Astrocyte (in vitro differentiated cells and primary cell): ENCODE data around the gene ACADSB. TPM values are rescaled to one million over a fixed set of nuclear protein-coding genes. Genes with fewer than 3 reads are reported as not detected.

Source experiments
- DNase-seq: peaks from one replicate; pipeline ENCODE4 v3.0.0-alpha.2; 2010; ENCODE audit warnings: low read depth
- FAIRE-seq: peaks from 2 replicates; lab custom pipeline; 2011; peaks lifted over from hg19 to GRCh38; lab: Jason Lieb, UNC
- H2AFZ ChIP-seq: 2 replicates; pipeline ENCODE4 v1.6.0; 2012; ENCODE audit warnings: low read depth, low read length, inconsistent platforms
- H3K27ac ChIP-seq: 2 replicates; pipeline ENCODE4 v1.5.1; 2011; ENCODE audit warnings: low read depth, low read length, inconsistent platforms
- H3K27me3 ChIP-seq: 2 replicates; pipeline ENCODE4 v1.6.0; 2011; ENCODE audit warnings: low read length, inconsistent platforms; ENCODE audit not compliant: insufficient read depth
- H3K36me3 ChIP-seq: 2 replicates; pipeline ENCODE4 v1.5.1; 2011; ENCODE audit warnings: low read length, inconsistent platforms; ENCODE audit not compliant: insufficient read depth
- H3K4me1 ChIP-seq: 2 replicates; pipeline ENCODE4 v1.5.1; 2011; ENCODE audit warnings: low read length, inconsistent platforms; ENCODE audit not compliant: insufficient read depth
- H3K4me2 ChIP-seq: 2 replicates; pipeline ENCODE4 v1.6.0; 2012; ENCODE audit warnings: low read length, inconsistent platforms
- H3K4me3 ChIP-seq: 2 replicates; pipeline ENCODE4 v1.5.1; 2011; ENCODE audit warnings: low read depth, mild to moderate bottlenecking, low read length, inconsistent platforms; ENCODE audit not compliant: insufficient read depth
- H3K79me2 ChIP-seq: 2 replicates; pipeline ENCODE4 v1.6.0; 2012; ENCODE audit warnings: mild to moderate bottlenecking, low read length, inconsistent platforms; ENCODE audit not compliant: insufficient read depth
- H3K9ac ChIP-seq: 2 replicates; pipeline ENCODE4 v1.6.0; 2012; ENCODE audit warnings: mild to moderate bottlenecking, low read length, inconsistent platforms
- H3K9me3 ChIP-seq: 2 replicates; pipeline ENCODE4 v1.5.1; 2012; ENCODE audit warnings: low read depth, mild to moderate bottlenecking, low read length, inconsistent platforms; ENCODE audit not compliant: insufficient read depth
- H4K20me1 ChIP-seq: 2 replicates; pipeline ENCODE4 v1.6.0; 2012; ENCODE audit warnings: low read length, inconsistent platforms; ENCODE audit not compliant: insufficient read depth
- H3K27ac Mint-ChIP-seq: one replicate; pipeline ENCODE4 v1.8.0; 2021; ENCODE audit warnings: mild to moderate bottlenecking, mixed read lengths; ENCODE audit not compliant: unreplicated experiment
- H3K27me3 Mint-ChIP-seq: one replicate; pipeline ENCODE4 v1.8.0; 2021; ENCODE audit warnings: low read depth, mixed read lengths; ENCODE audit not compliant: unreplicated experiment
- H3K36me3 Mint-ChIP-seq: one replicate; pipeline ENCODE4 v1.8.0; 2021; ENCODE audit warnings: low read depth, mixed read lengths; ENCODE audit not compliant: unreplicated experiment
- H3K4me1 Mint-ChIP-seq: one replicate; pipeline ENCODE4 v1.8.0; 2021; ENCODE audit warnings: low read depth, mixed read lengths; ENCODE audit not compliant: unreplicated experiment
- H3K4me3 Mint-ChIP-seq: one replicate; pipeline ENCODE4 v1.8.0; 2021; ENCODE audit warnings: mild to moderate bottlenecking, moderate library complexity, mixed read lengths; ENCODE audit not compliant: unreplicated experiment
- H3K9me3 Mint-ChIP-seq: one replicate; pipeline ENCODE4 v1.8.0; 2021; ENCODE audit warnings: mild to moderate bottlenecking, mixed read lengths; ENCODE audit not compliant: unreplicated experiment
- EZH2 ChIP-seq: IDR thresholded peaks from 2 replicates; pipeline ENCODE4 v1.6.1; 2012; ENCODE audit warnings: mild to moderate bottlenecking, low read length, inconsistent platforms; ENCODE audit not compliant: insufficient read depth
- total RNA-seq: library from RNA; stranded (reverse); gene quantifications from 2 replicates; pipeline ENCODE4 v1.2.1, GENCODE V29; 2021
- TF ChIP-seq, protein P1 (sequence below): IDR thresholded peaks from 2 replicates; pipeline ENCODE4 v1.5.1; 2011; ENCODE audit warnings: low read depth, mild to moderate bottlenecking, inconsistent platforms, low read length, moderate library complexity; ENCODE audit not compliant: insufficient read depth

ACADSB gene
- total RNA-seq, 1 donor from 2014 or later = 10.0 TPM

DNA sequence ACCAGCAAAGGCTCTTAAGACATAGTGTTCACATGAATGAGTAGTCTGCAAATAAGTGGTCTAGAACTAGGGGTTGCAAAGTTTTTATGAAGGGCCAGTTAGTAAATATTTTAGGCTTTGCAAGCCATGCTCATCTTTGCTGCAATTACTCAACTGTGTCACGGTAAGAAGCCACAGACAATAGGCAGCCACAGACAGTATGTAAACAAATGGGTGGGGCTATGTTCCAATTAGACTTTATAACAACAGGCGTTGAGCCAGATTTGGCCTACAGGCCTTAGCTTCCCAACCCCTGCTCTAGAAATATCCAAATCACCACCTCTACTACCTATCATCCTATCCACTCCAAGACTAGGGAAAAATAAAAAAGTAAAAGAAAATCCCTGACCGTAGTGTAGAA, 9.5 kb upstream of the ACADSB start:
- no peaks in the 10 kb centered on the region for H3K9me3 Mint-ChIP-seq
- Histone ChIP-seq H3K4me1 (no peaks in the 10 kb centered on the region), H3K79me2 (peaks cover 52% of the 10 kb centered on the region), H3K27me3 (no peaks in the 10 kb centered on the region), H2AFZ (no peak overlapping the region), H3K4me2 (no peak overlapping the region), H3K36me3 (peaks cover 2% of the 10 kb centered on the region), H3K9me3 (no peaks in the 10 kb centered on the region), H4K20me1 (peaks cover 42% of the 10 kb centered on the region), H3K27ac (no peak overlapping the region), H3K9ac (no peak overlapping the region), H3K4me3 (no peak overlapping the region)
- H3K4me3 Mint-ChIP-seq = no peak overlapping the region
- DNase-seq (no peak), FAIRE-seq (no peak)
- no peaks in the 10 kb centered on the region for H3K4me1 Mint-ChIP-seq
- H3K27ac Mint-ChIP-seq = no peak overlapping the region
- H3K36me3 Mint-ChIP-seq = peaks cover 4% of the 10 kb centered on the region
- H3K27me3 Mint-ChIP-seq = no peaks in the 10 kb centered on the region
- TF ChIP-seq, protein P1, sequence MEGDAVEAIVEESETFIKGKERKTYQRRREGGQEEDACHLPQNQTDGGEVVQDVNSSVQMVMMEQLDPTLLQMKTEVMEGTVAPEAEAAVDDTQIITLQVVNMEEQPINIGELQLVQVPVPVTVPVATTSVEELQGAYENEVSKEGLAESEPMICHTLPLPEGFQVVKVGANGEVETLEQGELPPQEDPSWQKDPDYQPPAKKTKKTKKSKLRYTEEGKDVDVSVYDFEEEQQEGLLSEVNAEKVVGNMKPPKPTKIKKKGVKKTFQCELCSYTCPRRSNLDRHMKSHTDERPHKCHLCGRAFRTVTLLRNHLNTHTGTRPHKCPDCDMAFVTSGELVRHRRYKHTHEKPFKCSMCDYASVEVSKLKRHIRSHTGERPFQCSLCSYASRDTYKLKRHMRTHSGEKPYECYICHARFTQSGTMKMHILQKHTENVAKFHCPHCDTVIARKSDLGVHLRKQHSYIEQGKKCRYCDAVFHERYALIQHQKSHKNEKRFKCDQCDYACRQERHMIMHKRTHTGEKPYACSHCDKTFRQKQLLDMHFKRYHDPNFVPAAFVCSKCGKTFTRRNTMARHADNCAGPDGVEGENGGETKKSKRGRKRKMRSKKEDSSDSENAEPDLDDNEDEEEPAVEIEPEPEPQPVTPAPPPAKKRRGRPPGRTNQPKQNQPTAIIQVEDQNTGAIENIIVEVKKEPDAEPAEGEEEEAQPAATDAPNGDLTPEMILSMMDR = no peak

DNA sequence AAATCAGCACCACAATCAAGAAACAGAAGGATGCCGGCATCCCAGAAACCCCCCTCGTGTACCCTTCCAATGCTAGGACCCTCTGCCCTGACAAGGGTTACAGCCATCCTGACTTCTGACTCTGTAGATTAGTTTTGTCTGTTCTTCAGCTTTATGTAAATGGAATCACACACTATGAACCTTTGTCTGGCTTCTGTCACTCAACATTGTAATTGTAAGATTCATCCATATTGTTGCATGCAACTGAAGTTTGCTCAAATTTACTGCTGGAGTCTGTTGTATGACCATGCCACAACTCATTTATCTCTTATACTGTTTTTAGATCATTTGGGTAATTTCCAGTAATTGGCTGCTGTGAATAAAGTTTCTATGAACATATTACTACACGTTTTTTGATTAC, 8.7 kb upstream of the ACADSB start:
- Histone ChIP-seq H3K27ac (no peak overlapping the region), H3K9me3 (no peaks in the 10 kb centered on the region), H2AFZ (no peak overlapping the region), H3K4me1 (no peaks in the 10 kb centered on the region), H4K20me1 (peaks cover 47% of the 10 kb centered on the region), H3K27me3 (no peaks in the 10 kb centered on the region), H3K9ac (no peak overlapping the region), H3K4me3 (no peak overlapping the region), H3K36me3 (no peaks in the 10 kb centered on the region), H3K79me2 (peaks cover 60% of the 10 kb centered on the region), H3K4me2 (no peak overlapping the region)
- Mint-ChIP-seq H3K36me3 (peaks cover 4% of the 10 kb centered on the region), H3K27me3 (no peaks in the 10 kb centered on the region), H3K27ac (no peak overlapping the region), H3K9me3 (no peaks in the 10 kb centered on the region), H3K4me3 (no peak overlapping the region), H3K4me1 (no peaks in the 10 kb centered on the region)
- no peak for FAIRE-seq
- no peak for DNase-seq
- no peak for TF ChIP-seq EZH2
- TF ChIP-seq, protein P1 = no peak

DNA sequence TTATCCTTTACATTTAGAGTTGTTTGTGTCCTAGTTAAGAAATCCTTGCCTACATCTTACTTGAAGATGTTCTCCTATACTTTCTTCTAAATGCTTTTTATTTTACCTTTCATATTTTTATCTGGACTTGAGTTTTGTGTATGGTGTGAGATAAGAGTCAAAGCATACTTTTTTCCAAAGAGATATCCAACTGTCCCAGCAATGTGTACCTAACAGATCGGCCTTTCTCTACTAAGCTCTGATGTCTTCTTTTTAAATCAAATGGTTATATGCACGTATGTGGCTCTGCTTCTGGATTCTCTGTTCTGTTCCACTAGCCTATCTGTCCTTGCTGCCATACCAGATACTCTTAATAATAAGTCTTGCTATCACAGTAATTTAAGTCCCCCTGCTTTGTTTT, 7.4 kb upstream of the ACADSB start:
- Mint-ChIP-seq H3K27me3 (no peaks in the 10 kb centered on the region), H3K36me3 (peaks cover 4% of the 10 kb centered on the region), H3K9me3 (no peaks in the 10 kb centered on the region), H3K4me1 (no peaks in the 10 kb centered on the region), H3K27ac (no peak overlapping the region), H3K4me3 (no peak overlapping the region)
- Histone ChIP-seq H3K4me1 (no peaks in the 10 kb centered on the region), H3K4me3 (no peak overlapping the region), H4K20me1 (peaks cover 57% of the 10 kb centered on the region), H3K27ac (no peak overlapping the region), H3K9ac (no peak overlapping the region), H3K36me3 (no peaks in the 10 kb centered on the region), H3K79me2 (peaks cover 72% of the 10 kb centered on the region), H3K27me3 (no peaks in the 10 kb centered on the region), H3K9me3 (no peaks in the 10 kb centered on the region), H2AFZ (no peak overlapping the region), H3K4me2 (no peak overlapping the region)
- FAIRE-seq = no peak
- no peak for DNase-seq
- TF ChIP-seq, protein P1 = no peak
- no peak for TF ChIP-seq EZH2
